Choroid plexus epithelial cell (primary cell): ENCODE data around the gene SERPINB5.

Experiments
- DNase-seq: peaks from one replicate; pipeline ENCODE4 v3.0.0-alpha.2; 2010; ENCODE audit warnings: low read depth
- H3K4me3 ChIP-seq: 2 replicates; pipeline ENCODE4 v1.5.1; 2011; ENCODE audit warnings: low read depth, mild to moderate bottlenecking, control low read depth, low read length, moderate library complexity
- TF ChIP-seq, protein P1 (sequence below): conservative IDR thresholded peaks from 2 replicates; pipeline ENCODE4 v1.5.1; 2011; ENCODE audit warnings: low read depth, mild to moderate bottlenecking, control low read depth, inconsistent platforms, low read length, moderate library complexity

SERPINB5 gene

DNA sequence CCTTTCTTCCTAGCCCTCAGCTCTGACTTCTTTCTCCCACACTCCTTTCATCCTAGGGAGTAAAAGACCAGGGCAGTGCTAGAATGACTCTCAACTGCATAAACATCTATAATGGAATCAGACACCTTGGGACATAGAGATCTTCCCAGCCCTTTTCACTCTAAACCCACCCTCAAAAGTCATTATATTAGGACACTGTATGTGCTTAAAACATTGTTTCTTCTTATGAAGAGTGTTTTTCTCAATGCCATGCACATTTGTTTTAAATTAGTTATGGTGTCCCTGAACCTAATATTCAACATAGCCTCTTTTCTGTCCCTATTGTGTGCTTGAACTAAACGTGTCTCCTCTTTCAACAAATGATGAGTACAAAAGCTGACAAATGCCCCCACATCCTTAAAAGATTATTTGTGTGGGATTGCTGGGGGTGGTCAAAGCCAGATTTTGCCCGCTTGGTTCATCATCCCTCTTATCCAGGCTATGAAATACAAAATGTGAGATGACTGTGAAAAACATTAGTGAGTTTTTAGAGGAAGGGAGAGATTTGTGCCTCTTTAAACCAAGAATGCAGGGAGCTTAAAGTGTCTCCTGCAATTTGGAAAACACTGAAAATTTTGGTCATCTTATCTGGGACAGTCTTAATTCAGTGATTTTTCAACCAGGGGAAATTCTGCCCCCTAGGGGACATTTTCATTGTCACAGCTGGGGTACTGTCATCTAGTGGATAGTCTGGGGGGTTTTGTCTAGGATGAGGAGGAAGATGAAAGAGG, 29.0 kb downstream of the SERPINB5 start:
- DNase-seq = peak; percentile 30
- no peak overlapping the region for H3K4me3 ChIP-seq
- TF ChIP-seq, protein P1, sequence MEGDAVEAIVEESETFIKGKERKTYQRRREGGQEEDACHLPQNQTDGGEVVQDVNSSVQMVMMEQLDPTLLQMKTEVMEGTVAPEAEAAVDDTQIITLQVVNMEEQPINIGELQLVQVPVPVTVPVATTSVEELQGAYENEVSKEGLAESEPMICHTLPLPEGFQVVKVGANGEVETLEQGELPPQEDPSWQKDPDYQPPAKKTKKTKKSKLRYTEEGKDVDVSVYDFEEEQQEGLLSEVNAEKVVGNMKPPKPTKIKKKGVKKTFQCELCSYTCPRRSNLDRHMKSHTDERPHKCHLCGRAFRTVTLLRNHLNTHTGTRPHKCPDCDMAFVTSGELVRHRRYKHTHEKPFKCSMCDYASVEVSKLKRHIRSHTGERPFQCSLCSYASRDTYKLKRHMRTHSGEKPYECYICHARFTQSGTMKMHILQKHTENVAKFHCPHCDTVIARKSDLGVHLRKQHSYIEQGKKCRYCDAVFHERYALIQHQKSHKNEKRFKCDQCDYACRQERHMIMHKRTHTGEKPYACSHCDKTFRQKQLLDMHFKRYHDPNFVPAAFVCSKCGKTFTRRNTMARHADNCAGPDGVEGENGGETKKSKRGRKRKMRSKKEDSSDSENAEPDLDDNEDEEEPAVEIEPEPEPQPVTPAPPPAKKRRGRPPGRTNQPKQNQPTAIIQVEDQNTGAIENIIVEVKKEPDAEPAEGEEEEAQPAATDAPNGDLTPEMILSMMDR = peak; percentile 71

DNA sequence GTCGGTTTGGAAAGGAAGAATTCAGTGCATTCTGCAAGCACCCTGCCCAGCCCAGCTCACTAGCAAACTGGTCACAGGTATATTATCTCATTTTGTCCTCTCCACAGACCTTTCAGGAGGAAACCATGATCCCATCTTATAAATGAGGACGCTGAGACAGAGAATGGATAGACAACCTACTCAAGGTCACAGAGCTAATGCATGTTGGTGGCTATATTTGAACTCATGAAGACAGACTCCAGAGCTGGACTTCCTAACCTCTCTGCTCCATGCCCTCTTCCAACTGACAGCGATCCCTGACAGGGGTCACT, 29.5 kb downstream of the SERPINB5 start:
- H3K4me3 ChIP-seq = no peak overlapping the region
- DNase-seq = no peak
- TF ChIP-seq, protein P1 = no peak

DNA sequence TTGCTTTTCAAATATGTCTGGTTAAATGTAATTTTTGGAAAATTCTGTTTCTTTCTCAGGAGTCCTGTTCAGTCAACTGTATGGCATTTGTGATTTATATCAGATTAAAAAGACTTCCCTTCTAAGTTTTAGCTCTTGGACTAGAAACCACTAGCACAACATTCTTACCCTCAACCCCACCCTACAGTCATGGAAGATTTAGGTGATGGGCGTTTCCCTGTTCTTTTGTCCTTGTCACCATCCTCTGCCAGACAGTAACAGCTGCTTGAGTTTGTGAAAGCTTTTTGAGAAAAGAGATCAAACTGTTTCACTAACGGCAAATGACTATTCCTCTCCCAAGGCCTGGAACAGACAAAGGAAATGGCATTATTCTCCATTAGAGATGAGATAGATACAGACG, 31.8 kb downstream of the SERPINB5 start:
- H3K4me3 ChIP-seq = no peak overlapping the region
- TF ChIP-seq, protein P1 = no peak
- DNase-seq = no peak

DNA sequence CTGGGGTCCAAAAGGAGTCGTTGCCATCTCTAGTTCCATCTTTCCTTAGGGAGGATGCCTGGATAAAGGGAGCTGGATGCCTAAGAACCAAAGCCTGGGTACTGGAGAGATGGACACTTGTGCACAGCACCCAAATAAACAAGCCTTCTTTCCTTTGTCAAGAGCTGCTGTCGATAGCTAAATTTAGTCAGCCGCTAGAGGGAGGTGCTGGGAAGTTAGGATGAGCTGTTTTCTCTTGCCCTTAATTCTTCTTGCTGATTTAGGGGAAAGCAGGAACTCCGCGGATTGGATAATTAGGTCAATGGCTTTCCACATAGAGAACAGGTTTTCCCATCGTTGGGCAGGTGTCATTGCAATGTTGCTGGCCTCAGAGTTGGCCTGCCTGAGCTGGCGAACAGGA, 34.5 kb downstream of the SERPINB5 start:
- TF ChIP-seq, protein P1 = peak; percentile 87
- DNase-seq = peak; percentile 80
- H3K4me3 ChIP-seq = no peak overlapping the region

DNA sequence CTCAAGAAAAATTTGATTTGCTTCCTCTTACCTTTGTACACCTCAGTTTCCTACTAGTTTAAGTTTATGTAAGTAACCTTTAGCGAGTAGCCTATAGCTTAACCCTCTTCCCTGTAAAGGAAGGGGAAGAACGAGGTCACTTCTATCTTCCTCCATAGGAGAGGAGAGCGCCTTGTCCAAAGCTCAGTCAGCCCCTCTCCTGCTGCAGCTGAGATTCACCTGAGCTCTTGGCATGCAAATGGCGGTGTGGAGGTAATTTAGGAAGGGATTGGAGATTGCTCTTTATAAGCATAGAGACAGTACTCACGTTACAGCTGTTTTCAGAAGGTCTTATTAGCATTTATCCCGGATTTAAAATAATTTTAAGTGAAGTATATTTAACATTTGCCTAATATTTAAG, 37.6 kb downstream of the SERPINB5 start:
- TF ChIP-seq, protein P1 = no peak
- DNase-seq = no peak
- H3K4me3 ChIP-seq = no peak overlapping the region

DNA sequence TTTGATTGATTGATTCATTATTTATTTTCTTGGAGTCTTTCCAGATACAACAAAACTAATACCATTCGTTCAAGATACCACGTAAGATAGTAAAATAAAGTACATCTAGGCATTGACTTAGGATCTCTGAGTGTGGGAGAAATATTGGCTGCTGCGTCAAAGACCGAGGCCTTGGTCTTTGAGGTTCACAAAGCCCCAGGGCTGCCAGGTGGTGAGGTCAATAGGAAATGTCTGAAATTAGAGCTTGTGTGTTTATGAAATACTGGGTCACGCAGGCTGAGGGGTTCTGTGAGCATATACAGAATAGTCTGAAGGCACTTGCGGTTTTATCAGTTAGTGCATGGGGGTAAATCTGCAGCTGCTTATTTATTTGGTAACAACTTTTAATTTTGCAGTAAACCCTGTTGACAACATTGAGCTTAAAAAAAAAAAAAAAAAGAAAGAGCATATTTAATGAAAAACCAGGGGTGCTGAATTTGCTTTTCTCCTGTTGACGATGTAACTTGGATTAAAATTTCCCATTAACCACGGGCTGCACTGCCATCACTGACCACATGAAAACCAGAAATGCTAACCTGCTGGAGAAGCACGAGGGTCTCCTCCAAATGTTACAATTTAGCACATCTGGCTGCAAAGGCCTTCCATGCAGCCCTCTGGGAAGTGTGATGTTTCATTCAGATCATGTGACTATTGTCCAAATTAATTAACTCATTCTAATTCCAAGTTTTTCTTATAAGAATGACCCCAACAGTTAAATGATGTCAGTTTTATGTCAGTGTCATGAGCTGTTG, 38.3 kb downstream of the SERPINB5 start:
- peak; percentile 16 for DNase-seq
- TF ChIP-seq, protein P1 = peak; percentile 28

More for the DNA sequence above, 38.3 kb downstream of the SERPINB5 start:
- no peak overlapping the region for H3K4me3 ChIP-seq
